SH-SY5Y (cell line): ENCODE measurements around the gene MOB3B.

Source experiments
- GATA2 ChIP-seq: IDR thresholded peaks from 2 replicates; pipeline ENCODE4 v1.6.1; 2011; ENCODE audit warnings: mild to moderate bottlenecking, low read depth, low read length
- GATA3 ChIP-seq: IDR thresholded peaks from 2 replicates; pipeline ENCODE4 v1.6.1; 2011; ENCODE audit warnings: low read depth, mild to moderate bottlenecking, low read length, moderate library complexity

MOB3B gene

DNA sequence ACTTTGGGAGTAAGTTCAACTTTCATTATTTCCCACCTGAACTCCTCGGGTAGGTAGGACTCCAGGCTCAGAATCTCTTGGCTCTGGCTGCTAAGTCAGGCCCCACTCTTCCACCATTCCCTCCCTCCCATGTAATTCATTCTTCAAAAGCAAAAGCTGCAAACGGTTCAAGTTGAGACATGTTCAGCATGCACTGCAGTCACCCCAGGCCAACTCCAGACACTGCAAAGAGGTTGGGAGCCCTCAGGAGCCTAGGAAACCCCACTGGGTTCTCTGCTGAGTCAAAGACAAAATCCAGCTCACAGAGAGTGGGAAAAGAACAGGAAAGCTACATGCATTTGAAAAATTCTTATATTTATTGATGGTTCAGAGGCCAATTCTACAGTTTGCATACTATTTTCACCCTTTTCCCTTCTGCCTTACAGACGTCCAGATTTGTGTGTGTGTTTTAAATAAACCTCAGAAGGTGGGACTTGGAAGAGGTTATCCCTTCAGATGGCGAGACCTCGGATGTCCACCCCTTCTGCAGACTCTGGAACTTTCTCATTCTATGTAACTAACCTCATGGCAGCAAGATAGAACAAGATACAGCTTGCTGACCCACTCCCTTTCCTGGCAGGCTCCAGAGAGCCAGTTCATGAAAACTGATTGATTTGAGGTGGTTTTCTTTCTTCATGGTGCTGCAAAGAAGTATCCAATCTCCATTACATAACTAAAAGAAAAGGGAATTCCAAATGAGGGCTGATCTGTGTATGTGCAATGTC is 167.0 kb downstream of the MOB3B start:
- TF ChIP-seq GATA2: no peak
- TF ChIP-seq GATA3: no peak

DNA sequence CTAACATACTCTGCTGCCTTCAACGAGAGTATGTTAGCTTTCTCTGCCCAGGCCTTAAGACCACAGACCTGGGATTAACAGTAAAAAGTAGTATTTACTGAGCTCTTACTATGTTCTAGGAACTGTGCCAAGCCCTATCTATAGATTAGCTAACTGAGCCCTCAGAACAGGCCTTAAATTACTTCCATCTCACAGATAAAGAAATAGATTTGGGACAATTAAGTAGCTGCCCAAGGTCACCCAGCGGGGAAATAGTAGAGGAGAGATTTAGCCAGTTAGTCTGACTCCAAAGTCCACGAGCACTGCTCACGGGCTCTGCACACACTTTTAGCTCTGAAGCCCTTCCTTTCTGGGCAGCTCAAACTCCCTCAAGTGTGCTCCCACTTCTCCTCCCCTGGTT is 168.1 kb downstream of the MOB3B start:
- TF ChIP-seq GATA3 (no peak), GATA2 (no peak)

DNA sequence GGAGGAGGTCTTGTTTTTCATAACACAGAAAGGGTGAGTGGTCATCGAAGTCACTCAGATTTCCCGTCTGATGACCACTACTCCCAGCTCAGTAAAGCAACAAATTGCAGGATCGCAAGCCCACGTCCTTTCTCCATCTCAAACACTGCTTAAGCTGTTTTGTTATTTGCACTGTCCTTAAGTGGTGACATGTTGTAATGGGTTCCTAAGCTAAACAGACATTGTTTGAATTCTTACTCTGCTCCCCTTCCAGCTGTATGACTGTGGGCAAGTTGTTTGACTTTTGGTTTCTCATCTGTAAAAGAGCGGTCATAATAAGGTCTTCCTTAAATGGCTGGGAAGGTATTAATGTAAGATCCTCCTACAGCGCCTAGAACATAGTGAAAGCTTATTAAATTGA is 169.9 kb downstream of the MOB3B start:
- TF ChIP-seq GATA2 (no peak), GATA3 (no peak)

GRCh38 chr9:27358007-27358406 is 171.6 kb downstream of the MOB3B start:
- TF ChIP-seq GATA3: no peak
- no peak for TF ChIP-seq GATA2

DNA sequence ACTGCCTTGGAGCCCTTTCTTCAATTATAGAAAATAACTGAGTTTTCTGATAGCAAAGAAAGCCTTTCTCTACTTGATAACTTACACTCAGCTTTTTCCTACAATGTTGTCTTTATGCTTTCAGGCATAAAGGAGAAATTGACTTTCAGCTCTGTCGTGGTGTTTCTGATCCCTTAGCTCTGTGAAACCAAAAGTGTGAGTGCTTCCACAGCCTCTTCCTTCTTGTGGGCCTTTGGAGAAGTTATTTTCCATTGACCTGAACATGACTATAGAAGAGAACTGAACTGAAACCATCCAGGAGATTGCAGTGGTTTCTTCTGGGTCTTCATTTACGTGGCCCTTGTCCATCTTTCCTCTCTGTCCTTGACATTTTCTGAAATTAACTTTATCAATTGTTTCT is 173.2 kb downstream of the MOB3B start:
- TF ChIP-seq GATA3 (no peak), GATA2 (no peak)

GRCh38 chr9:27355166-27355565 is 174.4 kb downstream of the MOB3B start:
- TF ChIP-seq GATA3: no peak
- no peak for TF ChIP-seq GATA2

GRCh38 chr9:27353474-27354229 is 176.0 kb downstream of the MOB3B start:
- TF ChIP-seq GATA3 (no peak), GATA2 (no peak)

- no peak for TF ChIP-seq GATA3
- no peak for TF ChIP-seq GATA2
Measured at GRCh38 chr9:27353166-27353473, 176.5 kb downstream of the MOB3B start.

GRCh38 chr9:27352457-27353165 is 177.0 kb downstream of the MOB3B start:
- TF ChIP-seq GATA2: no peak
- no peak for TF ChIP-seq GATA3

DNA sequence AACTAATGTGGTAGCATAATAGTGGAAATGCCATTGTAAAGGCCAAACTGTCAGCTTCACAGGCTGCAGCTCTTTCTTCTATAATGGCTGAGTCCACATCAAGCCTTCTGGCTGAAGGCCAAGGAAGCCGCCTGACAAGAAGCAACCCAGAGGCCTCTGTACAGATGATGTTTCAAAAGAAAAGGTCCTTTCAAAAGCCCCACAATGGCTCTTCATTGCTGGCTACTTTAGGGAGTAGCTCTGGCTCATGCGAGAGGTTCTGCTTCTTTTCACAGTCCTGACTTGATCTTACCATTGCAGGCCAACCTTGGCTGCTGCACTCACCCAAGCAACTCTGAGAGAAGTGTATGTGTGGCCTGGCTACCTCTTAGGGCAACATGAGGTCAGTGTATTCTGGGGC is 178.2 kb downstream of the MOB3B start:
- TF ChIP-seq GATA2: no peak
- no peak for TF ChIP-seq GATA3

GRCh38 chr9:27350382-27350976 is 179.1 kb downstream of the MOB3B start:
- TF ChIP-seq GATA2: no peak
- TF ChIP-seq GATA3: no peak

- TF ChIP-seq GATA3 (no peak), GATA2 (no peak)
Measured at GRCh38 chr9:27349698-27350080, 179.9 kb downstream of the MOB3B start.

DNA sequence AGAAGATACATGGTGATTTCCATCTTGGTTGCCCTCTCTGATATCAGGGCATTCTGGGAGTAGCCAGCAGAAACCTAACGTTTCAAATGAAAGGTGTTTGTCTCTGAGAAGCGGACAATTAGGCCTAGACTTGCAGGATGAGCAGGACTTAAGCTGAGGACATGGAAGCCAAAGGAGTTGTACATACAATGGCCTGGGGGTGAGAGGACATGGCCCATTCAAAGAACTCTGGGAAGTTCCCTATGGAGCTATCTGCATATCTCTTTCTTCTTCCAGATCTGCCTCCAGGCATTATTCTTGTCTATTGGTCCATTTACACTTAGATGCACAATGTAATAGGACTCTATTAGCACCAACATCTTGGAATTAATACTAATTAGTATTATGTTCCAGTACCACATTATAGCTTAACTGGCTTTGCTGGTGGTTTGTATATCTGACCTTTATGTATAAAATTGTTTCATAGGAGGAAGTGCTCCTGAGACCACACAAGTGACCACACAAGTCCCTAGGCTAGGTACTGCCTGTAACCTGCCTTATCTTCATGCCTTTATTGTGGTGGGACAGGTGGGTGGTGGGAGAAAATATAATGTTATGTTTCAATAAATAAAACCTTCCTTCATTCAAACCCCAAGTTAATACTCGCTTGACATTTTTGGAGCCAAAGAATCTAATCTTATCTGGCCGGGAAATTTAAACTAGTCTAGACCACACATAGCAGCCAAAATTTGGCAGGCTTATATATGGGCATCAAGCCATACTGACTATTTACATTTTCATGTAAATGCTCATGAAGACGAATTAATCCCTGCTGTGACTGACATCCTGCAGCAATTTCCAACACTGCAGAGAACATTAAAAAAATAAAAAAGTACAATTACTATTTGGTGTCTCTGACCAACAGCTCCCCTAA is 180.6 kb downstream of the MOB3B start:
- no peak for TF ChIP-seq GATA2
- TF ChIP-seq GATA3: no peak

DNA sequence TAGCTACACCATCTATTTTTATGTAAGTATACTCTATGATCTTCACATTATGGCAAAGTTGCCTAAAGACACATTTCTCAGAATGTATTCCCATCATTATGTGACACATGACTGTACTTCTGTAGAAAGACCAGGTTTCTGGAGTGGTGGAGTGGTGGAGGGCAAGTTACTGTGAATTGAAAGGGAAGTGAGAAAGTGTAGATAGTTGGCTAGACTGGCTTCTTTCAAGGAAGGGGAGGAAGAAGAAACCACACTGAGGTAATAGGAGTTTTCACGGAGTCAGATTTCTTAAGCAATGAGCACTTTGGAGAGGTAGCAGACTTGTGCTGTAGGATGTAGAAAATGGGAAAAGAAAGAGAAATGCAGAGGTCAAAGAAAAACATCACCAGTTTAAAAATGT is 181.7 kb downstream of the MOB3B start:
- no peak for TF ChIP-seq GATA2
- no peak for TF ChIP-seq GATA3
